ENCODE data around the gene EDC4.

GRCh38 chr16:67885545-67885944 is 12.7 kb downstream of the EDC4 start:
- TF ChIP-seq HDAC2 (IDR thresholded peaks at IDR 0.05; ENCODE audit: borderline replicate concordance in 1 of 2, low read depth in 2 of 2, low read length in 2 of 2) (no peak), GABPA (IDR thresholded peaks at IDR 0.05; ENCODE audit: borderline replicate concordance, insufficient read depth, low read length) (no peak), EZH2 (IDR thresholded peaks at IDR 0.05; ENCODE audit: low read depth, low read length, severe bottlenecking) (no peak), CBX5 (IDR thresholded peaks at IDR 0.05; ENCODE audit: low read depth, low read length) (no peak), SP1 (IDR thresholded peaks at IDR 0.05; ENCODE audit: low read depth, low read length) (no peak), MAFK (IDR thresholded peaks at IDR 0.05; ENCODE audit: low read depth, low read length) (peak; percentile 50; the same call in 1 of the 2 replicates), TBP (IDR thresholded peaks at IDR 0.05; ENCODE audit: low read depth, low read length) (no peak), EP300 (IDR thresholded peaks at IDR 0.05; ENCODE audit: borderline replicate concordance in 1 of 2, low read depth in 2 of 2, low read length in 2 of 2) (no peak), NRF1 (IDR thresholded peaks at IDR 0.05; ENCODE audit: low read depth, low read length) (no peak), BACH1 (IDR thresholded peaks at IDR 0.05; ENCODE audit: low read length) (peak; percentile 79), POLR2A (IDR thresholded peaks at IDR 0.05; ENCODE audit: control extremely low read depth in 1 of 2, low read depth in 2 of 2, low read length in 2 of 2) (no peak), KDM5A (IDR thresholded peaks at IDR 0.05; ENCODE audit: low read length) (no peak)
- TF ChIP-seq, protein P1, sequence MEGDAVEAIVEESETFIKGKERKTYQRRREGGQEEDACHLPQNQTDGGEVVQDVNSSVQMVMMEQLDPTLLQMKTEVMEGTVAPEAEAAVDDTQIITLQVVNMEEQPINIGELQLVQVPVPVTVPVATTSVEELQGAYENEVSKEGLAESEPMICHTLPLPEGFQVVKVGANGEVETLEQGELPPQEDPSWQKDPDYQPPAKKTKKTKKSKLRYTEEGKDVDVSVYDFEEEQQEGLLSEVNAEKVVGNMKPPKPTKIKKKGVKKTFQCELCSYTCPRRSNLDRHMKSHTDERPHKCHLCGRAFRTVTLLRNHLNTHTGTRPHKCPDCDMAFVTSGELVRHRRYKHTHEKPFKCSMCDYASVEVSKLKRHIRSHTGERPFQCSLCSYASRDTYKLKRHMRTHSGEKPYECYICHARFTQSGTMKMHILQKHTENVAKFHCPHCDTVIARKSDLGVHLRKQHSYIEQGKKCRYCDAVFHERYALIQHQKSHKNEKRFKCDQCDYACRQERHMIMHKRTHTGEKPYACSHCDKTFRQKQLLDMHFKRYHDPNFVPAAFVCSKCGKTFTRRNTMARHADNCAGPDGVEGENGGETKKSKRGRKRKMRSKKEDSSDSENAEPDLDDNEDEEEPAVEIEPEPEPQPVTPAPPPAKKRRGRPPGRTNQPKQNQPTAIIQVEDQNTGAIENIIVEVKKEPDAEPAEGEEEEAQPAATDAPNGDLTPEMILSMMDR (IDR thresholded peaks at IDR 0.05; ENCODE audit: control extremely low read depth in 1 of 3, insufficient read depth in 1 of 3, low read depth in 1 of 3, low read length in 3 of 3): no peak
- TF ChIP-seq, protein P2, sequence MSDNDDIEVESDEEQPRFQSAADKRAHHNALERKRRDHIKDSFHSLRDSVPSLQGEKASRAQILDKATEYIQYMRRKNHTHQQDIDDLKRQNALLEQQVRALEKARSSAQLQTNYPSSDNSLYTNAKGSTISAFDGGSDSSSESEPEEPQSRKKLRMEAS (IDR thresholded peaks at IDR 0.05): no peak

All from H1 (cell line).